ENCODE results near the gene PRR14L. TPM values are rescaled to one million over a fixed set of nuclear protein-coding genes. Genes with fewer than 3 reads are reported as not detected.

Gene PRR14L
- total RNA-seq, 2 donors from 2014 or later, result 68.5 to 69.6 TPM

DNA sequence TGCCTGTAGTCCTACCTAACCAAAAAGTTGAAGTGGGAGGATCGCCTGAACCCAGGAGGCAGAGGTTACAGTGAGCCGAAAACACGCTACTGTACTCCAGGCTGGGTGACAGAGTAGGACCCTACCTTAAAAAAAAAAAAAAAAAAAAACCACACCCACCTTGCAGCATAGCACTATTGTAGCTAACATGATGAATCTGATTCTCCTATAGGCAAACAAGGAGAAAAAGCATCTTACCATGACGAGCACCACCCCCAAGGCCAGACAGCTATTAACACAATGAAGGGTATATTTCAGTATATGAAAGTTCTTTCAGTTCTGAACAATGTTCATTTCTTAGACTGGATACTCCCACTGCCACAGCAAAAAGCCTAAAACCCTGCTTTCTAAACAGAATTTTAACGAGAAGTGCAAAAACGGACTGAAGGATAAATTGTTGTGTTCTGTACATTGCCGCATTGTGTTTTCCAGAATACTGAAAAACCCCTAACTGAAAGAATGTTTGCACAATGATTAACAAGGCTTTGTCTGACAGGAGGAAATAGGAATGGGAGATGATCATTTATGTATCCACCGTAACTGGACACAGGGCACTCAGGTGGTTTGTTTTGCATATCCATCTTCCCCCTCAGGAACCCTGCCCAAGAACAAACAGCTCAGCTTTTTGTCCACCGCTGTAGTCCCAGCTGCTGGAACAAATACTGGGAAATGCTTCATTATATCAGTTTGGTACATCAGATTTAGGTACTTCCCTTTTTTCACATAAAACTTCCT, 96.8 kb downstream of the PRR14L start:
- peak; percentile 68 for ATAC-seq
- intact Hi-C loops (cut with DNase I, micrococcal nuclease), result no loop called here
- no peak for DNase-seq

DNA sequence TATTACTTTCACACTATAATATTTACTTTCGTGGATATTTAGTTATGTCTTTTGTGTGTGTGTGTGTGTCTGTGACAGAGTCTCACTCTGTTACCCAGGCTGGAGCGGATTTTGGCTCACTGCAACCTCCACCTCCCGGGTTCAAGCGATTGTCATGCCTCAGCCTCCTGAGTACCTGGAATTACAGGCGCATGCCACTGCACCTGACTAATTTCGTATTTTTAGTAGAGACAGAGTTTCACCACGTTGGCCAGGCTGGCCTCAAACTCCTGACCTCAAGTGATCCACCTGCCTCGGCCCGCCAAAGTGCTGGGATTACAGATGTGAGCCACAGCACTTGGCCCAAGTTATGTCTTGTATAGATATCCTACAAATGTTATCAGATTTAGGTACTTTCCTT, 97.8 kb downstream of the PRR14L start:
- ATAC-seq, result no peak
- intact Hi-C loops (cut with DNase I, micrococcal nuclease), result no loop called here
- DNase-seq, result no peak

DNA sequence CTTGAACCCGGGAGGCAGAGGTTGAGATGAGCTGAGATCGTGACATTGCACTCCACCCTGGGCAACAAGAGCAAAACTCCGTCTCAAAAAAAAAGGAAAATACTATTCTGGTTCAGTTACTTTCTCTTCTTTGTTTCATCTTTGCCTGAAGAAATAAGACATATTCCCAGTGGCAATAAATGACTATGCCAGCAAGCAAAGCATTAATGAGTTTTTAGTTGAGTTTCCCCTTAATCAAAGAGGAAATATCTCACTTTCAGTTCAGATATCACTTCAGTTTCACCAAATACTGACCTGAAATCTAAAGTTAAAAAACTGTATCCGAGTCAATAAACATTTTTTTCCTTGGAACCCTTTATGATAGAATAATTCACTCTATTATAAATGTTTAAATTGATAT, 98.3 kb downstream of the PRR14L start:
- ATAC-seq, result no peak
- DNase-seq, result no peak
- intact Hi-C loops (cut with DNase I, micrococcal nuclease), result no loop called here

DNA sequence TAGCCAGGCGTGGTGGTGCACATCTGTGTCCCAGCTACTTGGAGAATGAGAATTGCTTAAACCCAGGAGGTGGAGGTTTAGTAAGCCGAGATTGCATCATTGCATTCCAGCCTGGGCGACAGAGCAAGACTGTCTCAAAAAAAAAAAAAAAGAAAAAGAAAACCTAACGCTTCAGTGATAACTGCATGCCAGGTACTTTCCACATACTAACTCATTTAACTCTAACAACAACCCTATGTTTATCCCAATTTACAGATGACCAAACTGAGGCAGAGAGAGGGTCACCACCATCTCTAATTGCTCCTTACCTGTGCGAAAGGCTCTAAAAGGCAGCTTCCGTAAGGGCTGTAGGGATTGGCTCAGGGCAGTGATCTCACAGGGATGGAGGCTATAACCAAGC, 99.5 kb downstream of the PRR14L start:
- DNase-seq, result no peak
- no peak for ATAC-seq
- intact Hi-C loops (cut with DNase I, micrococcal nuclease), result no loop called here

DNA sequence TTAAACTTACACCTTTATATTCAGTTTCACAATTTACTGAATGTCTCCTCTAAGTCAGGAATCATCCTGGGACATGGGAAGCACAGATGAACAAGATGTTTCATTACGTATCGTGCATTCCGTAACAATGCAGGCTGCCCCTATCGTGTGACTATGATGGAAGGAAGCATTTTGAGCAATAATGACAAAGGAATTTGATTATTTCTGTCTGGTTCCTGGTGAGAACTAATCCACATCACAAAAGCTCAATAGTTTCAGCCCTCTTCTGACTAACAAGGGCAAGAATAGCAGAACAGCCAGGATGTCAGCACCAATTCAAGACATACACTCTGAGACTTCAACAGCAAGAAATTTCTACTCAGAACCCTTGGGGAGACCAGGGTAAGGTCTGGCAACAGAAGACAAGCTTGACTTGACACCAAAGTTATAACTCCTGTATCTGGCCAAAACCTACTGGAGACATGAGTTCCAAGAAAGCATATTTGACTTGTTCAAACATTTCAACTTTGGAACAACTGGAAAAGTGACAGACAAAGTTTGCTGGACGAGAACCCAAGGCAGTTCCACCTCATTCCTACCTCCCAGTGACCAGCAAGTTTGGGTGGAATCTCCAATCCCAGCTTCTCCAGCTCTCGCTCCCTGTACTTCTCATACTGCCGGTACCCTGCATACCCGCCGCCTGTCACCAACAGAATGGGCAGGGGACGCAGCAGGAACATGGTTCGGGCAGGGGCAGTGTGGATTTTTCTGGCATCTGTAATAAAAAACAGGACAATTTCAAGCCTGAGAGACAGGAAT, 102.2 kb downstream of the PRR14L start:
- no peak for DNase-seq
- no peak for ATAC-seq
- intact Hi-C loops (cut with DNase I, micrococcal nuclease), result no loop called here

DNA sequence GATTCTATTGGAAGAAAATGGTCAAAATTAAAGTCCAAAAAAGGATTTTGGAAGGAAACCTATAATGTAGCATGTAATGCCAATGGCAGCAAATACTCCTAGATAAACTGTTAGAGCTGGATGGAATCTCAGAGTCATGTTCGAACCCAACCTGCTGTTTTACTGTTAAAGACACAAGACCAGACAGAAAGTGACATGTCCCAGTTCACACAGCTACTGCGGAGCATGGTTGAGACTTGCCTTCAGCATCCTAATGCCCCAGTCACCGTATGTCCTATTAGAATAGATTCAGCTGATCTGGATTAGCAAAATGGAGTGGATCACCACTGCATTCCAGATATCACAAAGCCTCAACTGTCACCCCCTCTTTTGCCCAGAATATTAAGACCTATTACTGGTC, 102.9 kb downstream of the PRR14L start:
- ATAC-seq, result no peak
- intact Hi-C loops (cut with DNase I, micrococcal nuclease), result no loop called here
- DNase-seq, result no peak

DNA sequence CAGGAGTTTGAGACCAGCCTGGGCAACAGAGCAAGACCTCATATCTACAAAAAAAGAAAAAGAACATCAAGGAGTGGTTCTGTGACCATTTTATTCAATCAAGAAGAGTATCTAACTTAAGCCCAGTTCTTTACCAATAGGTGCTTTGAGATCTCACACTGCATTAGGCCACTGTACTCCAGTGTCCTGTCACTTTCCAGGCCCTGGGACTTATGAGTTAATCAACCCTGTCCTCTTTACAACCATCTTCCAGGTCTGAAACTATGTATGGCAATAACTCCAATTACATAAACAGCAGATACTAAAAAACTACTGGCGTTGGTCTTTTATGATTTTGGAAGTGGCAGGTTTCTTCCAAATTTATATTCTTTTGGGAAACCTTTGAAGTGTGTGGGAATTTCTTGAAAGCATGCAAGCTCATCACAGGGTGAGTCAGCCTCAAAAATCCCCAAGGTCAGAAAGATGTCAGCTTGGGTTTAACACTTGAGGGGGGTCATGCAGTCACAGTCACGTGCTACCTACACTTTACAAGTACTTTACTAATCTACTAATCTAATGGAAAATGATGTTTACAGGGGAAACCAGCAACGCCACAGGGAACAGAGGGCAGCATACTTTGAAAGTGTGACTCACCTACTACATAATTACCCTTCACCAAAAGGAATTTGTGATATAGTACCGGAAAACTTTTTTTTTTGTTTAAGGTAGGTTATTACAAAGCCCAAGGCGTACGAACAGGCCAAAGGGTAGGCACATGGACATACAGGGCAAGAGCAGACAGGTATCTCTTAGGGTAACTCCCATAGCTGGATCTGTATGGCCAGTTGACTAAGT, 103.5 kb downstream of the PRR14L start:
- ATAC-seq (peak; percentile 83), DNase-seq (no peak)
- intact Hi-C loops (cut with DNase I, micrococcal nuclease), result no loop called here

DNA sequence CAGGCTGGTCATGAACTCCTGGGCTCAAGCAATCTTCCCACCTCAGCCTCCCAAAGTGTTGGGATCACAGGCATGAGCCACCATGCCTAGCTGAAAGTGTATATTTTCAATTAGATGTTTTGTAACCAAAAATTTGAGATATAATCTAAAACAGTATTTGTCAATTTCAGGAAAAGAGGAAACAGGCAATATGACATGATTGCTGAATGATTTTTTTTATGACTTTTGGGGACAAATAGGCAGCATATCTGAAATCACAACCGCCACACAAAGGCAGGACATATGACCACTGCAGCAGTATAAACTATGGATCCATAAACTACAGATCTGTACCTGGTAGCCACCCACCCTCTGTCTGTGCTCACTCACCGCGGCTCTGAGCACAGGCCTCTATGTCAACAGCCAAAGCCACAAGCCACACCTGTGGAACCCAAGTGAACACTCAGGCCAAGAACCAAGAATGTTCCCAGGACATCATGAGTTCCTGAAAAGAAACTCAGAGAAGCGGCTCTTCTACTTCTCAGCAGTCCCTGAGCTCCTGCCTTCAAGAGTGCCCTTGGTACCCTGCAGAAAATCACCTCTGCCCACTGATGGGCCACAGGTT, 110.4 kb downstream of the PRR14L start:
- ATAC-seq, result peak; percentile 77
- intact Hi-C loops (cut with DNase I, micrococcal nuclease), result no loop called here
- DNase-seq, result no peak

DNA sequence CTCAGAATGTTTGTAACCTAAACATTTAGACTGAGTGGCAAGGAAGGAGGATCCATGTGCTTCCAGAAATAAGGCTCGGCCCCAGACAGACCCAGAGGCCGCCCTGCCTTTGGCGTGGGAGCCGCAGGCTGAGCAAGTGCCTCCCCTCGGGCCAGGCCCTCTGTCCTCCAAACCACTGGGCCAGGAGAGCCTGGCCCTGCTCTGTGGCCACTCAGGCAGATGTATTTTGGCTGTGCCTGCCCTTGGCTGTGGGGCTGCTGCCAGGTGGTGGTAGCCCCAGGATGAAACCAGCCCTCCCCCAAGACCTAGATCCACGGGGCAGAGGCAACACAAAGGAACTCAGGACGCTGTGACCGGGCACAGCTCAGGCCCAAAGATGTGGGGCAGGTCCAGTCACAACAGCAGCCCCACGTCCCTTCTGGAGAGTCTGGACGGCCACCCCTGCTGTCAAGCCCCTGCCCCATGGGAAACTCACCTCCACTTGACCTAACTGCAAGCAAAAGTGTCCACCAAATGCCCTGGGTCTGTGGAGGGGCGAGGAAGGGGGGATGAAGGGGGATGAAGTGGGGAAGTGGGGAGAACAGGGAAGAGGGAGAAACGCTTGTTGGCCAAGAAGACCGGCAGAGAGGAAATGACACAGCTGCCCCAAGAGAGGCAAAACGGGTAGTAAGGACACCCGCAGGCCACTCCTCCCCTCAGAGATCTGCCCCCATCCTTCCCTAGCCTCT, 111.9 kb downstream of the PRR14L start:
- ATAC-seq (no peak), DNase-seq (no peak)
- intact Hi-C loops (cut with DNase I, micrococcal nuclease), result no loop called here

DNA sequence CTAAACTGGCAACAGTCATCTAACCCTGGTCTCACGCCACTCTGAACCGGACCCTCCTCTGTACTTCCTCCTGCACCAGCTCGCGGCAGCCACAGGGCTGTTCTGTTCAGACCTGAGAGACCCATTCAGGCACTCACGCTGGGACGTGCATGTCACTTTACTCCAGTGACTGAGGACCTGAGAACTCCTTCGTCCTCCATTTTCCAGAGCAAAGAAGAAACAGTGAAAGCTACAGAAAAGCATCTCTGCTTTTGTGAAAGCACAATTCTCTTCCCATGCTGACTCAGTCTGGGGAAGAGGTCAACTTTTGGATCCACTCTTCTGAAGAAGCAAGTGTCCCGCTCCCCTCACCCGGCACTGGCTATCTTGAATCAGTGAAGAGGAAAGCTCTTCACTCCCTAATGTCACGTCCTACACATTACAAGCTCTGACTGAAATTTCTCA, 112.5 kb downstream of the PRR14L start:
- DNase-seq (peak in 1 of 2 donors; percentile 46), ATAC-seq (no peak)
- intact Hi-C loops (cut with DNase I, micrococcal nuclease), result no loop called here

DNA sequence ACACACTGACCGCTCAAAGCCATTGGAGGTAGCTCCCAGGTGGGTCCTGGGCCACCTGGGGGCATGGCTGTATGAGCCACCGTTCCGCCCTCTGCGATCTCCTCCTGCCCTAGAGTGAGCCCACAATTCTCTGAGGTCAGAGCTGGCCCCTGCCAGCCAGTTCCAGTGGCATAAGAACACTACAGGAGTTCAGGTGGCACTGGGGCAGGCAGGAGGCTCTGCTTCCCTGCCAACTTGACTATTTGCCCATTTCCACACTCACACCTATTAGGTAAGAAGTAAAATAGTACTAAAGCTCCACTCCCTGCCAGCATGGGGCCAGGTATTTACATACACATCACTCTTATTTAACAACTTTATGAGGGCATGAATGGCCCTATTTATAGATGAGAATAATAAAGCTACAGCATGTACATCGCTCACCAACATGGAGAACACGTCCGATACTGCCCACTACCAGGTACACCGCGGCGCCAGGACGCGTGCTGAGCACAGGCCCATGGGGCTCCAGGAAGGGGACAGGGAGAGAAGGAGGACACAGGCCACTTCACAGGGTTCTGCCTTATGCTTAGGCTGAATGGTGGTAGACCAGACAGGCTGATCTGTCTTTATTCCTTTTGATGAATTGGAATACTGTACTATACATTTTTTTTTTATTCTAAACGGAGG, 114.2 kb downstream of the PRR14L start:
- intact Hi-C loops (cut with DNase I, micrococcal nuclease), result no loop called here
- DNase-seq (no peak), ATAC-seq (peak; percentile 49)

DNA sequence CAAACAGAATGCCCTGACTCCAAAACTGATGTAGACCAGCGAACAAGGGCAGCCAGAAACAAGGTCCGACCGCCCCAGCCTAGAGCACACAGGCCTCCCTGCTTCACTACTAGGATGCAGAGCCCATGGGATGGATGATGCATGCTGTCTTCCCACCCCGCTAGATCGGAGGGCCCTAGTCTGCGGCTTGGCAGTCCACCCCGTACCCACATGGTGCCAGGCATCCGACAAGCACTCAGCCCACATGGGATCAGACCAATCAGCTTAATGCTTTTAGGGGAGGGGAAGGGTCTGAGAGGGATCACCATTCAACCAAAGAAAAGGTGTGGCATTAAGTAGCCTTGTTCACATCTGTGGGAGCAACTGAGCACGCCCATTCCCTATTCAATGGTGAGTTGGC, 118.5 kb downstream of the PRR14L start:
- no peak for ATAC-seq
- no peak for DNase-seq
- intact Hi-C loops (cut with DNase I, micrococcal nuclease), result loop anchor here in 1 of 2 donors (5.0 kb wide), 1 partner anchor 74 kb away; no protein-coding TSS in a partner anchor

Other genes starting within 250 kb of the PRR14L start
- gene PISD, start 87.9 kb downstream of the PRR14L start, total RNA-seq, result 10 to 100 TPM; 32.9 to 35.5 TPM
- gene DEPDC5, start 3.9 kb upstream of the PRR14L start, total RNA-seq, result 10 to 100 TPM; 38.1 to 54.5 TPM
- gene YWHAH, start 194.4 kb upstream of the PRR14L start, total RNA-seq, result 100 to 1,000 TPM; 152 to 291 TPM